ENCODE results near the gene PTPMT1.

Gene PTPMT1

DNA sequence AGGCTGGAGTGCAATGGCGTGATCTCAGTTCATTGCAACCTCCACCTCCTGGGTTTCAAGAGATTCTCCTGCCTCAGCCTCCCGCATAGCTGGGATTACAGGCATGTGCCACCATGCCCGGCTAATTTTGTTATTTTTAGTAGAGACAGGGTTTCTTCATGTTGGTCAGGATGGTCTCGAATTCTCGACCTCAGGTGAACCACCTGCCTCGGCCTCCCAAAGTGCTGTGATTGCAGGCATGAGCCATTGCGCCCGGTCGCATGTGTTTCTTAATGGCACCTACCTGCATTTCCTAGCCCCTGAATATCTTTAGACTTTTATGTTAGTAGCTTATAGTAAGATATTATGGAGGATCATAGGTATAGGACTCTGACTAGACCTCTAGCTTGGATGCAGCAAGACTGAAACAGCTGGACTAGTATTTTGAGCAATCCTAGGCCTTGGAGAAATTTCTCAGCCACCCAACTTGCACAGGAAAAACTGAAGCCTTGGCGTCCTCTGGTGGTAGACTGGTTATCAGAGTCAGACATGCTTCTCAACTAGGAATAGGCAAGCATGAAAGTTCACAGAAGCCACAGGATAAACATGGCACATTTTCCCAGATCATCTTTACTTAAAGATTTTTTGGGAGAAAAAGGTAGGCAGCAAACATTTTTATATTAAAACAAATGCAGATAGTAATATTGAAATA is 51.5 kb downstream of the PTPMT1 start:
- DNase-seq, result peak; percentile 65

DNA sequence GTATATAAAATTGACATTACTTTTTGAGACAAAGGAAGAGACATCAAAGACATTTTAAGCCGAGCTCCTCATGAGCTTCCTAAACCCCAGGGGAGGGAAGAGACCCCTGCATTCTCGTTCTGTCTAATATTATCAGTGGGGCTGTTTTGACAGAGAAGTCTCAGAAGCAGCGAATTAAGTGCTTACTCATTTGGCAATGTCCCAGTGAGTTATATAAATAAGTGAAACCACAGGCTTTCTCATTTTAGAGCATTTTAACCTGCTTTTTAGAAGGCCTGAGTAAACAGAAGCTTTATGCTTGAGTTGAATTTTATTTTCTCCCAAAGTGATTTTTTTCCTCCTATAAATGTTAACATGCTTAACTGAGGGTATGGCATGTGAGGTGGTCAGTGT is 52.0 kb downstream of the PTPMT1 start:
- no peak for DNase-seq

DNA sequence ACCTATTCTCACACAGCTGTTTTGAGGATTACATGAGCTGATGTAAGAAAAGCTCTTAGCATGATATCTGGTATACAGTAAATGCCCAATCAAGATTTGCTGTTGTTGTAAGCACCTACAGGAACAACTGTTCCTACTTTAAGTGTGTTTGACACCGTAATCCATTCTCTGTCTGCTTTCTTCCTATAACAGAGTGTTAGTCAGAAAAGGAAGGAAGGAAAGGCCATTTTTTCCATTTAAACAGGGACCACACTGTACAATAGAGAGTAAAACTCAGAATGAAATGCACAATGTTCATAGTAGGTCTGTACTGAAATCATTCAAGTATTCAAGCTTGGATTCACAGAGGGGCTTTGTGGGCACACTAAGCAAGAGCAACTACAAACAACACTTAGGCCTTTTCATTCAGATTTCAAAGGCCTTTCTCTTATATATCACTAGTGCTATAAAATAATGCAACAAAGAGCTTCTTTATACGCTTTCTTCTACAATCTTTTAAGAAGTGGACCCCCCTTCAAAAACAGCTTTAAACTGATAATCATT is 55.5 kb downstream of the PTPMT1 start:
- no peak for DNase-seq
